ENCODE measurements around the gene GOLGA8M.
"Not testable (repeated sequence)": the region's sequence is repeated elsewhere in the genome, so short reads cannot be mapped to it uniquely, and the experiment has no call there.

DNA sequence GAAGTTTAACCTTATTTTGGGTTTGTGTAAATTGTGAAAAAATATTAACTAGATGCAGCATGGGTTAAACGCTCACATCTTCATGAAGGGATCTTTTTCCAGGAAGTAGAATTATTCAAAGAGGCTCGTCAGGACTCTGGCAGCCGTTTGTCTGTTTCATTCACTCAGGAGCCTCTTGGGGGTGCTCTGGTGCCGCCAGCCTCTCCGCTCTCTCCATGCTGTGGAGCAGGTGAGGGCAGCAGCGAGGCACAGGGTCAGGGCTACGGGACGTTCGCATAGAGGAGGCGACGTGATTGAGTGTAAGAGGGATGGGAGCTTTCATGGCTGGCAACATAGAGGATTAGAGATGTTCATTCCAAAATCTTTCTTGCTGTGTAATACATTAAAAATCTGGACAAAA, 48.5 kb downstream of the GOLGA8M start:
- TF ChIP-seq, protein P1, sequence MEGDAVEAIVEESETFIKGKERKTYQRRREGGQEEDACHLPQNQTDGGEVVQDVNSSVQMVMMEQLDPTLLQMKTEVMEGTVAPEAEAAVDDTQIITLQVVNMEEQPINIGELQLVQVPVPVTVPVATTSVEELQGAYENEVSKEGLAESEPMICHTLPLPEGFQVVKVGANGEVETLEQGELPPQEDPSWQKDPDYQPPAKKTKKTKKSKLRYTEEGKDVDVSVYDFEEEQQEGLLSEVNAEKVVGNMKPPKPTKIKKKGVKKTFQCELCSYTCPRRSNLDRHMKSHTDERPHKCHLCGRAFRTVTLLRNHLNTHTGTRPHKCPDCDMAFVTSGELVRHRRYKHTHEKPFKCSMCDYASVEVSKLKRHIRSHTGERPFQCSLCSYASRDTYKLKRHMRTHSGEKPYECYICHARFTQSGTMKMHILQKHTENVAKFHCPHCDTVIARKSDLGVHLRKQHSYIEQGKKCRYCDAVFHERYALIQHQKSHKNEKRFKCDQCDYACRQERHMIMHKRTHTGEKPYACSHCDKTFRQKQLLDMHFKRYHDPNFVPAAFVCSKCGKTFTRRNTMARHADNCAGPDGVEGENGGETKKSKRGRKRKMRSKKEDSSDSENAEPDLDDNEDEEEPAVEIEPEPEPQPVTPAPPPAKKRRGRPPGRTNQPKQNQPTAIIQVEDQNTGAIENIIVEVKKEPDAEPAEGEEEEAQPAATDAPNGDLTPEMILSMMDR (IDR thresholded peaks at IDR 0.05) = not testable (repeated sequence)
- TF ChIP-seq ZFX (IDR thresholded peaks at IDR 0.05; ENCODE audit: borderline replicate concordance) = not testable (repeated sequence)

All from 22Rv1 (cell line).